Activated CD4-positive, CD25-positive, alpha-beta regulatory T cell treated with anti-CD3 and anti-CD28 coated beads, Interleukin-2, amount 50 U/mL, for 16 hours (primary cell): Measurements from ENCODE around the gene KRT33A.

Experiments used
- DNase-seq: peaks from one replicate; pipeline ENCODE4 v3.0.0-alpha.2; 2020; ENCODE audit warnings: low read depth, low spot score

Gene KRT33A

DNA sequence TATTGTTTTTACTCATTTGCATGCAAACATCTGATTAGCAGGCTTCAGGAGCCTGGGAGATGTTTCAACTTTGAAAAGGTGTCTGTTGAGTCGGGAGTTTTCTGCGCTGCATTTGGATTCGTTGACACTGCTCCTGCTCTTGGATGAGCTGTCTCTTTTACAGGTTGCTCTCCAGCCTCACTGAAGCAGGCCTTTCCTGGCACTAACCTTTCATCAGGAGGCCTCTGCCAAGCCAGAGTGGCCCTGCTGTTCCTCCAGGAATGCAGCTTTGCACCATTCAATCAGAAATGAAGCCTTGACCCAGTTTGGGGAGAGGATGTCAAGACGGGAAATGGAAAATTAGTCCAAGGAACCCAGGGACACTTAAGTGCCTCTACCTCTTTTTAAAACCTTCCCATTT, 47.6 kb downstream of the KRT33A start:
- DNase-seq: no peak

DNA sequence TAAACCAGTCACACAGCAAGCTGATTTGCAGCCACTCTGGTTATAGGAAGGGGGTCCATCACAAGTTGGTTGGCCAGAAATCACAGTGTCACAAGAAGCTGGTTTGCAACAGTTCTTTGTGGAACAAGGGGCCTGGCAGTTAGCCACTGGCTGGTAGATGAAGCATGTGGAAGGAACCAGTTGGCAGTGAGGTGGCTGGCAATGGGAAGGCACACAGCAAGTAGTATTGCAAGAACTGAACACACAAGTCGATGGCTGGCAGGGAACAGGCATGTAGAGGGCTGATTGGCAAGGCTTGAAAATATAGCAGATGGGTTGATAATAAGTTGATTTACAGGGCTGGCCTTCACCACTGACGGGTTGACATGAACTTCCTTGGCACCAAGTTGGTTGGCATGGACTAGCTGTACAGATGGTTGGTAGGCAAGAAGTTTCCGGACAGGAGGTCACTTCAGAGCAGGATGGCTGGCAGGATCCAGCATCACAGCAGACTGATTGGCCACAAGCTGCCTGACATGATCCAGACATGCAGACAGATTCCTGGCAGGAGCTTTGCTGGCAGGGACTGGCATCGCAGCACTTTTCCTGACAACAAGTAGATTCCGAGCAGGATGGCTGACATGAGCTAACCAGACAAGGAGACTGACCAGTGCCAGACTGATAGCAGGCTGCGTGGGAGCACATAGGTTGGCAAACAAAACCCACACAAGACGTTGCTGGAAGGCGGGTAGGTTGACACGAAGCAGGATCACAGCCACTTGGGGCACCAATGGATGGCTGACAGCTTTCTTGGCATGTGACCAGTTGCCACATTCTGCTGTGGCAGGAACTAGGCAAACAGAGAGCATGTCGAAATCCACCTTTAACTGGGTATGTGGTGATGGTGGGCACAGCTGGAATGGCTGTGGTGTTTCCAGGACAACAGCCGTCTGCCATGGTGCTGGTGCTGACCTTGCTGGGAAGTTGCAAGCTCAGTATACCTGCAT, 48.4 kb downstream of the KRT33A start, which contains the start of gene KRTAP29-1:
KRTAP29-1 (minus strand) TSS at position 936 of the 986 bp plus-strand sequence; CDS start at position 936, 0 bp downstream.
- DNase-seq: no peak

DNA sequence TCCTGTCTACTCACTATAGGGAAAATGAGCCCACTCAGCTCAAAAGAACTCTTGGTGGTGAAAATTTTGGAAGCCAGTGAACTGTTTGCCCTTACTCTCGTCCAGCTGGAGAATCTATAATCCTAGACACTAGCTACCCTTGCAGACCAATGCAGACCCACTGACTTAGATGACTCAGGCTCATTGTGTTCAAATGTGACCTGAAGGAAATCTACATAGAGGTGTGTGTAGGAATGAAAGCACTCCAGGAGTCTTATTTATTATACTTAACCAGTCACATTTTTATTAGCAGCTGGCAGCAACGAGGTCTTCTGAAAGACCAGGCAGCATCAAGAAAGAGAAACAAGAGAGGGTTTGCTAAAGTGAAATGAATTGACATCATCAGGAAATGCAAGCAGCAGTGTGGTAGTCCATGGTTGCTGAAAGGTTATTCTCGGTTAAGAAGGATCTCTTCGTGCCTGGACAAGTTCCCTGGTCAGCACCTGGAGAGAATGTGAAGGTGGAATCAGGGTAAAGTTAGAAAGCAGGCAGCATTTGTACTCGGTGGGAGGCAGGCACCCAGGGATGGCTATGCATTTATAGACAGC, 49.3 kb downstream of the KRT33A start:
- DNase-seq: no peak

DNA sequence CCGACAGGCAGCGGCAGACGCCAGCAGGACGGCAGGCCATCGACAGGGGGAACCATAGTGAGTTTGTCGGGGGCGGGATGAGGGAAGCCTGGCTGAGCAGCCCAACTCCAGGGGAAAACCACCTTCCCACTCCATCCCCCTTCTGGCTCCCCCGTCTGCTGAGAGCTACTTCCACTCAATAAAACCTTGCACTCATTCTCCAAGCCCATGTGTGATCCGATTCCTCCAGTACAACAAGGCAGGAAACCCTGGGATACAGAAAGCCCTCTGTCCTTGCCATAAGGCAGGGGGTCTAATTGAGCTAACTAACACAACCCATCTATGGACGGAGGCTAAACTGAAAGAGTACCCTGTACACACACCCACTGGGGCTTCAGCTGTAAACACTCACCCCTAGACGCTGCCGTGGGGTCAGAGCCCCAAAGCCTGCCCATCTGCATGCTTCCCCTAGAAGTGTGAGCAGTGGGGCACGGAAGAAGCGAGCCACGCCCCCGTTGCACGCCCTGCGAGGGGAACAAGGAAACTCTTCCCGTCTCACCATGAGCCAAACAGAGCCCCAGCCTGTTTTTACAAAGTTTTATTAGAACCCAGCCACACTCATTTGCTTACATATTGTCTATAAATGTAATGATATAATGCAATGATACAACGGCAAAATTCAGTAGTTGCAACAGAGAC, 52.0 kb downstream of the KRT33A start:
- DNase-seq: no peak

DNA sequence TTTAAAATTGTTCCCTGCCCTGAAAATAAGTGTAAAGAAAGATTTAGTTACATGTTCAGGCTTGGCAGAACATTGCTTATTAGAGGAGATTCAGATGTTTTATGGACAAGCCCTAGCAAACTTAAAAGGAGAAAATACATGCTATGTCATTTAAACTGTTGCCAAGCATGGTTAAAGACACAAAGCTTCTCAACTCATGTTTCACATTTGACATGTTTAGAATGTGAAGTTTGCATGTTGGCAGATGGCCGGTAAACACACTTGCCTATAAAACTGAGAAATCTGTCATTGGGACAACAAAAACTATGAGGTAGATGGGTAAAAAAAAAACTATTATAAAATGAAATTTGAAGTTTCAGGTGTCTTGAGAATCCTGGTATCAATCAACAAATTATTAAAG, 53.8 kb downstream of the KRT33A start:
- no peak for DNase-seq
